Stimulated activated CD8-positive, alpha-beta memory T cell treated with anti-CD3 and anti-CD28 coated beads, Interleukin-12 subunit alpha, Interleukin-12 subunit beta, amount 100 ng/mL, for 1 hour (primary cell): ENCODE measurements around the gene CAP1.
A peak's percentile ranks its signal among the peaks of the same experiment; 100 is the strongest.
"Not testable (repeated sequence)": the region's sequence is repeated elsewhere in the genome, so short reads cannot be mapped to it uniquely, and the experiment has no call there.

Experiments
- DNase-seq: peaks from one replicate; pipeline ENCODE4 v3.0.0-alpha.2; 2020; ENCODE audit warnings: low read depth

Gene CAP1

DNA sequence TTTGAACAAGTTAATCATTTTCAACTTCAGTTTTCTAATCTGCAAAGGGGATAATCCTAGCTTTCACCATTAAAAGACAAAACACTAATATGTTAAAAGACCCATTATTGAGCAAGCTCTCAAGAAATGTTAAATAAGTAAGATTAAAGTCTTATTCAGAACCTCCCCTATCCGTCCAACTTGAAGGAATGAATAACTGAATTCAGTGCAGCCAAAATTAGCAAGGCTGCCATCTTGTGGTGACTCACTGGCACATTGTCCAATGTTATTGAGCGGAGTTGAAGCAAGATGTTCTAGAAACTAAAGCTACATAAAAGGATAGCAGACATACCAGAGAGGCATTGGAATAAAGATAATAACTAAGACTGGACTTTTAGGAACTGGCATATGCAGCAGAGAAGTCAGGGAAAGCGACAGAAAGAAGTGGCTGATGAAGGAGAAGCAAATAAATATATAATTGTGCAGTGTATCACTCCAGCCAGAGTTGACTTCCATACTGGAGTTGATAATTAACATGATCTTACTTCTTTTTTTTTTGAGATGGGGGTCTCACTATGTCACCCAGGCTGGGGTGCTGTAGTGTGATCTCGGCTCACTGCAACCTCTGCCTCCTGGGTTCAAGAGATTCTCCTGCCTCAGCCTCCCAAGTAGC is 8.2 kb upstream of the CAP1 start:
- peak; percentile 44 for DNase-seq

DNA sequence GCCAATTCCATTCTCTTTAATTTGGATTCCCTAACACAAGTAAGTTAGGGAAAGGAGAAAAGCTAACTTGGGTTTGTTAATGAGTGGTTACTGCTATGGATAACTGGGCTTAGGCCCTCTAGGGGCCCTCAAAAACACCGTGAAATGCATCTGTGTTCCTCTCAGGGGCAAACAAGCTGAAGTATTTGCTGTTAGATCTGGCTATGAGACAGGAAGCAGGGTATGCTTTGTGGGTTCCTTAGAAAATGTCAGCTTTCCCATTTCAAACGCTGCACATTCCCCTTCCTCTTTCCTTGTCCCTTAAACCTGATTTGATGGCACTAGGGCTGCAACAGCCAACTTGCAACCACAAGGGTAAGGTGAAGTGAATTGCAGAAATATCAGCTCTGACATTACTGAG is 5.7 kb upstream of the CAP1 start:
- DNase-seq: no peak

DNA sequence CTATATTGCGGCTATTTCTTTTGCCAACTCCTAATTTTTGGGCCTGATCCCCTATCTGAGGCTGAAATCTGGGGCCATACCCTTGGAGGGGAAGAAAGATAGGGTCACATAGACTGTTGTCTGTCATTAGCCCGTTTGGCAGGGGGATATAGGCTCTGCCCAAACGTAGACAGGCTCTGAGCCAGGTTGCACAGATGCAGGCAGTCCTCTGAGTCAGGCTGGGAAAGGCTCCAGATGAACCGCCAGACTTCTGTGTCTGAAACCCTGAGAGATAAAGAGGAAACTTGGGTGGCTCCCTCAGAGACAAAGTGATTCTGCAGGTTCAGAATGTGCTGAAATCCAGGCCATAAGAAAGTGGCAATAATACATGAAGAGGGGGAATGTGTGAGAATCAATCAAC is 4.0 kb upstream of the CAP1 start:
- no peak for DNase-seq

DNA sequence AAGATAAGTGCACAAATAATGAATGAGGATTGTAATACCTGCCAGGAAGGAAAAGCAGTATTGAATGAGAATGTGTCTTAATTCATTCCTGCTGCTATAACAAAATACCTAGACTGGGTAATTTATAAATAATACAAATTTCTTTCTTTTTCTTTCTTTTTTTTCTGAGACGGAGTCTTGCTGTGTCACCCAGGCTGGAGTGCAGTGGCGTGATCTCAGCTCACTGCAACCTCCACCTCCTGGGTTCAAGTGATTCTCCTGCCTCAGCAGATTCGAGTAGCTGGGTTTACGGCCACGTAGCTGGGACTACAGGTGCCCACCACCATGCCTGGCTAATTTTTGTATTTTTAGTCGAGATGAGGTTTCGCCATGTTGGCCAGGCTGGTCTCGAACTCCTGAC is 3.3 kb upstream of the CAP1 start:
- not testable (repeated sequence) for DNase-seq

DNA sequence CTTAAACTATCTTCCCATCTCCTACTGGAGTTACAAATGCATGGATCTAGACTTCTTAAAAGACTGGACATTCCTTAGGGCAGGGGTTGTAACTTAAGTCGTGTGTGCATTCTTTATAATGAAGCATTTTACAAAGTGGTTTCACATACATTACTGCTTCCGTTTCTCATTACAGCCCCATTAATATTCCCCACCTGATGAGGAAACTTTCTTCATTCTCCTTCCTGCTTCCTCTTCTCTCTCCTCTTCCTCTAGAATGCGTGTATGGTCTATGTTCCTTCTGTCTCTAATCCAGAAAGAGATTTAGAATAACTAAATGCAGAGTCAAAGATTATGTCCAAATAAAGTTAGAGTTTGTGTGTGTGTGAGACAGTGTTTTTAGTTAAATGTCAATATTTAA is 1.8 kb upstream of the CAP1 start:
- DNase-seq: no peak

DNA sequence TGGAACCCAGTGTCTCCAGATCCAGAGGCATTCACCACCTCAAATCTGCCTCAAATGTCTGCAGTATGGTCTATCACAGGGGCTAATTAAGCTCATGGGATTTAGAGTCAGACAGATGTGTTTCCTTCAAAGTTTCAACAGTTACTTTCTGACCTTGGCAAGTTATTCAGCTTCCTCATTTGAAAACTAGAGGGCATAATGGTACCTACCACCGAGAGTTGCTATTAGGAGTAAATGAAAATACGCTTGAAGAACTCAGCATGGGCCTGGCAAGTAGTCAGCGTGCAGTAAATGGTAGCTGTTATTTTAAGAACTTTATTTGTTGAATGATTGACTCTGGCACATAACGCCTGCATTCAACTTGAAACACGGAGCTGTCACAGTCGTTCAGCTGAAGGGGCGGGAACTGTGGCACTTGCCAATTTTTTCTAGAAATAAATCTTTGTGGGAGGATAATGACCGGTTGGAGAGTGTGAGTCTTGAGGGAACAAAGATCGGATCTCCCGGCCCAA is 1.2 kb upstream of the CAP1 start:
- DNase-seq: no peak

DNA sequence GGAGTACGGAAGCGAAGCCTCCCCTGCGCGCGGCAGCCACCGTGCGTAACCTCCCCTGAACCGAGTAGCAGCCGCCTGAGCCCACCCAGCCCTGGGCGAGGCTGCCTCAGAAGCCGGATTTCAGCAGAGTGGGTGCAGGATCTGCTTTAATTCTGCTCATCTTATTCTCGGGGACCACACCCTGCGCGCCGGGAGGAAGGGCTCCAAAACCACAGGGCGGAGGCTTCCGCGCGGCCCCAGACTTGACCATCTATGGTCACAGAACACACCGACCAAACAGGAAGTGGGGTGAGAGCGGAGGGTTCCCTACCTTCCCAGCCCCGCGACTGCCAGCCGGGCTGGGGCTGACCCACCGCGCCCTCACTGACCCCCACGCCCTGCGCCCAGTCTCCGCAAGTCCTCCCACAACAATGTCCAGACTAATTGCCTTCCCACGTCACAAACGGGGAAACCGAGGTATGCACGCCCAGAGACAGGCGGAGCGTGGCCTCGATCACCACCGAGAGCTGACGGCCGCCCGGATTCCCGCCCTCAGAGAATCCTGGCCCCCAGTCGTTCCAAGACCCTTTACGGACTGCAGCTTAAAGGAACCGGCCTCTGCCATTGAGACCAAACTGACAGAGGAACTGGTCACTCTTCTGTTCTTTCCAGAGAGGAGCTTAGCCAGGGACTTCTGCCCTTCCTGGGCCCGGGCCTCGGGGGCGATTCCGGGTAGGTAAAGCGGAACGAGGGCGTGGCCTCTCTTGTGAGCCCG is 595 bp upstream of the CAP1 start:
- DNase-seq: peak; percentile 45

DNA sequence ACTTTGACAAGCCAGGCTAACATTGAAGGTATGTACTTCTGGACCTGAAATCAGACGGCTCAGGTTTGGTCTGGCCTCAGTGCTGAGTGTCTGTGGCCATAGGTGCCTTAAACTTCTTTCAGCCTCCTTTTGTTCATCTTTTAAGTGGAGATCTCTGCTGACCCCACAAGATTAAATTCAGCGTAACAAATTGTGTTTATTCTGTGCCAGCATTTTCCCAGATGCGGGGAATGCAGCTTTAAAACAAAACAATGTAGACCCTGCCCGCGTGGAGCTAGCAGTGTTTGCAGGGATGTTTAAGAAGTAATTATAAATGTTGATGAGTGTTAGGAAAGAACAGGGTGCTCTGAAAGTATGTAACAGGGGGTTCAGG is 923 bp downstream of the CAP1 start:
- DNase-seq: no peak

DNA sequence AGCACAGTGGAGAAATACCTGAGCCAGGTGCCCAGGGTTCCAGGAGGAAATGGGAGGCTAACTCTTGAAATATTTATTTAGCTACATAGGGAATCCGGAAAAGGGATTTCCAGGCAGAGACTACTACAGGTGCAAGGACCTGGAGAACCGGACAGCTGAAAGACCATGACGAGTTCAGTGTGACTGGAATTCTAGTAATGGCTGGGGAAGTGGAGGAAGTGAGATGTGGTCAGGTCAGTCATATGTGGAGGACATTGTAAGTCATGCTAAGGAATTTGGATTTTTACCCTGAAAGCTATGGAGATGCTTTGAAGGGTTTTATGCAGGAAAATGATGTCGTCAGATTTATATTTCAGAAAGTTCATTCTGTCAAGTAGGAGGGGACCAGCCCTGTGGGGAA is 1.8 kb downstream of the CAP1 start:
- no peak for DNase-seq

DNA sequence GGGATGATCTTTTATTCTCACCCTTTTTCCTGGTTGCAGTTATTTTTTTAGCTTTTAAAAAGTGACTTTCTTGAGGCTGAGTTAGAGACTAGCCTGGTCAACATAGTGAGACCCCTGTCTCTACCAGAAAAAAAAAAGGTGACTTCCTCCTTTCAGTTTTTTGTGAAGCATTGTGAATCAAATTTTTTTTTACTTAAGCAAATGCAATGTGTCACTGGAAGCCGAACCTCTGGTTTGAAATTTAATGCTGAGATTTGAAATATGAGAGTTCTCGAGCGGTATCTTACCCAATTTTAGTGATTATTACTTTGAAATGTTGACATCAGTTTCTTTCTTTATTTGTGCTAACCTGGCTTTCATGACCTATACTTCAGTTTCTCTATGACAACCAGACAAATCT is 3.6 kb downstream of the CAP1 start:
- DNase-seq: no peak

DNA sequence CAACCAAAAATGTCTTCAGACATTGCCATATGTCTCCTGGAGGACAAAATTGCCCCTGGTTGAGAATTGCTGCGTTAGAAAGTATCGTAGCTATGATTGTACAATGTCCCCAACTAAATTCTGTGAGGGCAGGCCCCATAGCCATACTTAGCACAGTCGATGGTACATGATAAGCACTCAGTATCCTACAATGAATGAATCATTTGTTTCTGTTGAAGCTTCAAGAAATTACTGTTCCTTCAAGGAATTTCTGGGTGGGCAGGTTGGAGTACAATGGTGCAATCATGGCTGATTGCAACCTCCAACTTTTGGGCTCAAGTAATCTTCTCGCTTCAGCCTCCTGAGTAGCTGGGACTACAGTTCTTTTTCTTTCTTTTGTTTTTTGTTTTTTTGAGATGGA is 4.7 kb downstream of the CAP1 start:
- no peak for DNase-seq

DNA sequence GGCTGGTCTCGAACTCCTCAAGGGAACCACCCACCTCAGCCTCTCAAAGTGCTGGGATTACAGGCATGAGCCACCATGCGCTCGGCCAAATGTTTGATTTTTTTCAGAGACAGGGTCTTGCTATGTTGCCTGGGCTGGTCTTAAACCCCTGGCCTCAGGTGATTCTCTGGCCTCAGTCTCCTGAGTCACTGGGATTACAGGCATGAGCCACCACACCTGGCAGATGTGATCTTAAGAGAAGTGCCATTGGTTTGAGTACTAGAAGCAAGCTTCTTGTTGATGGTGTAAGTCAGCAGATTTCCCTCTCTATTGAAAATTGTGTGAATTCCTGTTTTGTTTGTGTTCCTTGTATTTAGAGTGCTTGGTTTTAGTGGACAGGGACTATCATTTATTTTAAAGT is 5.2 kb downstream of the CAP1 start:
- no peak for DNase-seq

DNA sequence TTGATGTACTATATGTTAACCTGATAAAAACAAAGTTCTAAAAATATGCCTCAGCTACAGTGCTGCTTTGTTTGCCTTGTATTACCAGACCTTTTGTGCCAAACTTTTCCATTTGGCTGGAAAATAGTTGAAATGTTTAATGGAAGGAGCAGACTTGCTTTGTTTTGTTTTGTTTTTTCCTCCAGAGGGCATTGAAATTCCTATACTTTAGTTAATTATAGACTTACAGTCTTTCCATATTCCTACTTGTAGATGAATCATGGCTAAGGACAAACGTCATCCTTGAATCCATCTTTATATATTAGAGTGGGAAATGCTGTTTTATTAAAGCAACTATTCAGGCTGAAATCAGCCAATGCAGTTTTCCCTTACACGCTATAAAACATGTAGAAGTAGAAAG is 6.7 kb downstream of the CAP1 start:
- DNase-seq: no peak

DNA sequence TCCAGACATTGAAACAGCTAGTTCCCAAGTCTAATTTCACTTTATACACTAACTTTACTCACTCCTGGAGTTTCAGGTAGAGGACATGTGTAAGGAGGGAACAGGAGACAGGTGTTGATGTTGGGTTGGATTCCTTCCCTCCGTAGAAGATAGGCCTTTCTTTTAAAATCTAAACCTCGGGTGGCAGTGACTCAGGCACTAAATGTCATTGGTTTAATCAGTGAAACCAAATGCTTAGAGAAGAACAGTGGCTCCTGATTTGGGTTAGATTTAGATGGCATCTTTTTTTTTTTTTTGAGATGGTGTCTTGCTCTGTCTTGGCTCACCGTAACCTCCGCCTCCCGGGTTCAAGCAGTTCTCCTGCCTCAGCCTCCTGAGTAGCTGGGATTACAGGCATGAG is 7.2 kb downstream of the CAP1 start:
- no peak for DNase-seq

DNA sequence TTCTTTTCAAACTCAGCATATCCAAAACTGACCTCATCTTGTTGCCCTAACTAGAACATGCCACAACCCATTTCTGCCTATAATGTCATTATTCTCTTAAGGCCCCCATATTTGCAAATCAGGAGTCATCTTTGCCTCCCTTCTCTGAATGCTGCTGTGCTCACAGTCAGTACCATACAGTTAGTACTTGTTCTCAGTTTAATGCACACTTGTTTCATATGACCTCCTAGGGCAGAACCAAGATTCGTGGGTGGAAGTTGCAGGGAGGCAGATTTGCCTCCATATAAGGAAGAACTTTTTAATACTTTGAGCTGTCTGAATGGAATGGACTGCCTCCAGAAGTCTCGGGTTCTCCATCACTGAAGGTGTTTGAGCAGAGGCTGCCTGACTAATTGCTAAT is 9.2 kb downstream of the CAP1 start:
- no peak for DNase-seq

DNA sequence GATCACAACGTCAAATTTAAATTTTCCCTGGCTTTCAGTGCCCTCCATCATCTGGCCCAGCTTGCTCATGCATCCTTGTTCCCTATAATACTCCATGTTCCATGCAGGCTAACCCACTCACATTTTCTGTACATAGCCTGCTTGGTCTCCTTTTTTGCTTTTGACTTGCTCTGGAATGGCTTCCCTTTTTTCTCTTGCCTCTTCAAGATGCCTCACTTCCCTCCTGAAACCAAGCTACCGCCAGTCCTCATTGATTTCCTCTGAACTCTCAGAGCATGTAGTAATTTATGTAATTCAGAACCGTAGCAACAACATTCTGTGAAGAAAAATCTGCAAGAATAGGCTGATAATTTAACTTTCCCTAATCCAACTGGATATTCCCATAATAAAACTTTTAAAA is 10.3 kb downstream of the CAP1 start:
- DNase-seq: no peak

DNA sequence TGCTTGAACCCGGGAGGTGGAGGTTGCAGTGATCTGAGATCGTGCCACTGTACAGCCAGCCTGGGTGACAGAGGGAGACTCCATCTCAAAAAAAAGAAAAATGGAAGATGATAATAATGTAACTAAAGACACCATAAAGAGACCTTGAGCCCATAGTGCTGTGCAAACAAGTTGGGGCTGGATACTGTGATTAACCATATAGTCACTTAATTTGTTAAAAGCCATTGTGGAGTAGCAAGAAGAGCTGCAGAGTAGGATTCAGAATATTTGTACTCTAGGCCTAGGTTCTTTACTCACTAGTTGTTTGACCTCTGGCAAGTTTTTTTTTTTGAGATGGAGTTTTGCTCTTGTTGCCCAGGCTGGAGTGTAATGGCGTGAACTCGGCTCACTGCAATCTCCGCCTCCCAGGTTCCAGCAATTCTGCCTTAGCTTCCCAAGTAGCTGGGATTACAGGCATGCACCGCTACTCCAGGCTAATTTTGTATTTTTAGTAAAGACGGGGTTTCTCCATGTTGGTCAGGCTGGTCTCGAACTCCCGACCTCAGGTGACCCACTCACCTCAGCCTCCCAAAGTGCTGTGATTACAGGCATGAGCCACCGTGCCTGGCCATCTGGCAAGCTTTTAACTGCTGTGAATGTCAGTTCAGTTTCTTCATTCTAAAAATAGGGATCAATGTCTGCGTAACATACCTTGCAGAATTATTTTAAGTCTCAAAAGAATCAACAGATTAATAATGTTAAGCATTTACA is 12.8 kb downstream of the CAP1 start:
- no peak for DNase-seq

DNA sequence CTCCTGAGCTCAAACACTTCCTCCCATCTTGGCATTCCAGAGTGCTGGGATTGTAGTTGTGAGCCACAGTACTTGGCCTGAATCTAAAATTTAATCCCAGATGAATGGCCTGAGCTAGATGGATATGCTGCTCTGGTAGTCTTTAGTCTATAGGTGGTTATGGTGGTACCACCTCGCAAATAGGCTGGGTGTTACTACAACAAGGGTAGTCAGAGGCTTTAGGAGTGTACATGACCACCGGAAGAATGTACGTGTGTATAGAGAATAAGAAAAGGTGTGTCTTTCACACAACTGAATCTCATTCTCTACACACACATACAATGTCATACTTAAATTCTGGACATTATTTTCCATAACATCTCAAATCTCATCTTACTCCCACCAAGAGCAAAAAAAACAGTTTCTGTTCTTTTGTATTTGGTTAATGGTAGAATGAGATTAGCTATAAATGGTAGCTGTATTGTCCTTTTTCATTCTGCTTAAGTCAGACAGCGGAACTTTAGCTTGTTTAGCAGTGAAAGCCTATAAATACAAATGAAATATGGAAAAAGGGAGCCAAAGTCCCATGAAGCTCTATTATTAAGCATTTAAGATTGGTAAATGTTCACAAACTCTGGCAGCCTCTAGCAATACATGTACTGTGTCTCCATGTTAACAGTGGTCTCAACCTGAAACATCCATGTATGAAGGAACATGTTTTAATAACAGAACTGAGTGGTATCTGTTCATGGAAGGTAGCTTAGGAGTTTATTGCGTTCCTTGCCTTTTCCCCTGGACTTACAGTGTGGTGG is 16.2 kb downstream of the CAP1 start:
- DNase-seq: no peak

DNA sequence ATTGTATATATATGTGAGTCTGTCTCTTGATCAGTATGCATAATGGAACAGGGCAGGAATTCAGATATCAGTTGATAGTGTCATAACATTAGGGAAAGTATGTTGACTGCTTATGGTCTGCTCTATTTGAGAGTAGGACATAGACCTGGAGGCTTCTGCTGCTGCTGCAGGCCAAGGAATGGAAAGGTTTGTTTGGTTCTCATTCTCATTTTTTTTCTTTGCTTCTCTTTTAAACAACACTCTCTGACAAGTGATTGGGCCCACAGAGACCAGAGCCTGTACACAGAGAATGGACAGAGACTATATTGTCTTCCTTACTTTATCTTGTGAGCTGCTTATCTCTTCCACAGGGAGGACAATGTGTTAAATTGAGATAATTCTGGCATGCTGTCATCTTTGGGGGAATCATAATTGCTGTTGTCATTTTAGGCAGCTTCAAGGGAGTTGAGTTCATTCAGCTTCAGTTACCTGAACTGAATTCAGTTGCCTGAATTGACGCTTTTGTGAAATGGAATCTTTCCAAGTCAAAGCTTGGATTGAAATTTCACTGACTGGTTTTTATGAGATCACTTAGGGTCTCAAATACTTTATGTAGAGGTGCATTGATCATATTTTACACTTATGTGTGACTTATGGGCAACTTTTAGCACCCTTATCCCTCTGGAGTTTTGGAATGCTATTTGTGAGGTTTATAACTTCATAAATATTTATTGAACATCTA is 16.9 kb downstream of the CAP1 start:
- DNase-seq: no peak

DNA sequence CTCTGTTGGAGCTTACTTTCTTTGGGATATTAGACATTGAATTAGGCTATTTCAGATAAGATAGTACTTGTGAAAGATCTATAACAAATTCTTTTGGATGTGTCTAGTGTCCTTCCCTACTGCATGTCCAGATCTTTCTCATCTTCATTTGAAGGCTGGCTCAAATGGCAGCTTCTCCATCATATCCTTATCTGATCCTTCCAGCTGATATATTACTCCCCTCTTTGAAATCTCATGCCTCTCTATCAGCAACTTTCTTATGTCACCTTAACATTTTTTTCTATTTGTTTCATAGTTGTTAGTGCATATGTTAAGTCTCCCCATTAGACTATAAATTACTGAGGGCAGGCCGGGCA is 17.5 kb downstream of the CAP1 start:
- DNase-seq: no peak

DNA sequence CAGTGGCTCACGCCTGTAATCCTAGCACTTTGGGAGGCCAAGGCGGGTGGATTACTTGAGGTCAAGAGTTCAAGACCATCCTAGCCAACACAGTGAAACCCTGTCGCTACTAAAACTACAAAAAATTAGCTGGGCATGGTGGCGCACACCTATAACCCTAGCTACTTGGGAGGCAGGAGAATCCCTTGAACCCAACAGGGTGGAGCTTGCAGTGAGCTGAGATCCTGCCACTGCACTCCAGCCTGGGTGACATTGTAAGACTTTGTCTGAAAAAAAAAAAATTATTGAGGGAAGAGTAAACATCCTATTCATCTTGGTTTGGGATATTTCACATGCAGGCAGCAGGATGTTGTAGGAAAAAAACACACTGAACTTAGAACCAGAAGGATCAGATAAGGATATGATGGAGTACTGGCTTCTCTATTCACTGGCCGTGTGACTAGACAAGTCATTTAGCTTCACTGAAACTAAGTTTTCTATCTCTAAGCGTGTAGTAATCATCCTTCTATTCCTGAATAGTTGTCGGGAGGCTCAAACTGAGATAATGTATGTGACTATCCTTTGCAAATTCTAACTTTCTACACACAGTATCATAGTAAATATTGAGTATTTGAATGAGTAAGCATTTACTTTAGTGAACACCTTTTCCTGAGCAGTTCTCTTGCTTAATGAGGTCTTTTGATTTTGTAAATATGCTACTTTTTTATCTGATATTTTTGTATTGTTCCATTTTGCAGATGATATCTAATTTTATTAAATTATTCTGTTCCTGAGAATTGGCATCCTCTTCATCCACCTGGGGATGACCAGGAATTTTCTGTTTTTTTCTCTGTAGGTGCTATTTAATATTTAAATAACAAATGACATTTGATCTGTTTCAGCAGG is 18.2 kb downstream of the CAP1 start:
- DNase-seq: no peak
